NCI-H2107 treated with DMSO at 0.1 percent for 48 hours (cell line): ENCODE data around the gene LRRC8E.
"Not testable (repeated sequence)": the region's sequence is repeated elsewhere in the genome, so short reads cannot be mapped to it uniquely, and the experiment has no call there.

Source experiments
- DNase-seq: peaks from one replicate; lab custom pipeline; 2025; ENCODE audit not compliant: unreplicated experiment; lab: John Stamatoyannopoulos, UW

Gene LRRC8E

GRCh38 chr19:7853770-7854128 is 34.6 kb upstream of the LRRC8E start:
- no peak for DNase-seq

DNA sequence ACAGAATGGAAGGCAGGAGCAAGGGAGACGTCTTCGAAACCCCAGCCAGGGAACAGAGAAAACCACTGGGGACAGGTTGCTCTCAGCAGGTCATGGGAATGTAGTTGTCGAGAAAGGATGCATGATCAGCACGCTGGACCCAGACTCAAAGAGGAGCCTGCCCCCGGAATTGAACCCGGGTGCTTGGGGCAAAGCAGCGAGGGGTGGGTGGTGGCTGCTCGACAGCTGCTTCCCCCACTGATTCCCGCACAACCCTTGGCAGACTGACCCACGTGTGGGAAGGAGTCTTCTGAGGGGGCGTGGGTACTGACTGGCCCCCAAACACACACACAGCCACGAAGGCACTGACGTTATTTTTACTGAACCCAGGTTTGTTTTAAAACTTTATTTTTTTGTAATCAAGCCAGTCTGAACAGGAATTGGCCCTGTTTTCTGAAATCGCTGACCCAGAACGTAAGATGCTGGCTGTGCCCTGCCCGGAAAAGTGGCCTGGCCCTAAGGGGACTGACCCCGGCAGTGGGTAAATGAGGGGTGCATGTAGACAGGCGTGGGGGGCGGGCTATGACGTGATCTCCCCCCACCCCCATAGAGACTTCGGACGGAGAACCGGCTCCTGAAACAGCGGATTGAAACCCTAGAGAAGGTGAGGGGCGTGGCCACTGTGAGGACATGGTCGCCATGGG is 32.7 kb upstream of the LRRC8E start:
- no peak for DNase-seq

DNA sequence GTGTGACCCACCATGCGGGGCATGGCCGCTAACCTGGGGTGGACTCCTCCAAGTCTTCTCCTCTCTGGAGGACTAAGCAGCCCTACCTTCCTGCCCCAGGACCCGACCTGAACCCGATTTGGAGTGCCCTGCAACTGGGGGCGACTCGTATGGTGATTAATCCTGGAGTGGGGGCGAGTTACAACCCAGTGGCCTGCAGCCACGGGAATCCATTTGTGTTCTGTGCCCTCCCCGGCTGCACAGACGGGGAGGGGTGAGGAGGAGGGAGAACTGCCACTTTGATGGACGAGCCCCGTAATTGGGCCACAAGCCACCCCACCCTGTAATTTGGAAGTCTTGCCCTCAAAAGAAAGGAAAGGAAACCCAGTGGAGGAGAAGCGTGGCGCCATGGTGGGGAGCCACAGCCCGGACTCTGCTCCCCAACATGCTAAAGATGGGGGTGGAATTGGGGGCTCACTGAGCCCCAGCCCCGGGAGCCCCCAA is 32.2 kb upstream of the LRRC8E start:
- DNase-seq, result no peak

DNA sequence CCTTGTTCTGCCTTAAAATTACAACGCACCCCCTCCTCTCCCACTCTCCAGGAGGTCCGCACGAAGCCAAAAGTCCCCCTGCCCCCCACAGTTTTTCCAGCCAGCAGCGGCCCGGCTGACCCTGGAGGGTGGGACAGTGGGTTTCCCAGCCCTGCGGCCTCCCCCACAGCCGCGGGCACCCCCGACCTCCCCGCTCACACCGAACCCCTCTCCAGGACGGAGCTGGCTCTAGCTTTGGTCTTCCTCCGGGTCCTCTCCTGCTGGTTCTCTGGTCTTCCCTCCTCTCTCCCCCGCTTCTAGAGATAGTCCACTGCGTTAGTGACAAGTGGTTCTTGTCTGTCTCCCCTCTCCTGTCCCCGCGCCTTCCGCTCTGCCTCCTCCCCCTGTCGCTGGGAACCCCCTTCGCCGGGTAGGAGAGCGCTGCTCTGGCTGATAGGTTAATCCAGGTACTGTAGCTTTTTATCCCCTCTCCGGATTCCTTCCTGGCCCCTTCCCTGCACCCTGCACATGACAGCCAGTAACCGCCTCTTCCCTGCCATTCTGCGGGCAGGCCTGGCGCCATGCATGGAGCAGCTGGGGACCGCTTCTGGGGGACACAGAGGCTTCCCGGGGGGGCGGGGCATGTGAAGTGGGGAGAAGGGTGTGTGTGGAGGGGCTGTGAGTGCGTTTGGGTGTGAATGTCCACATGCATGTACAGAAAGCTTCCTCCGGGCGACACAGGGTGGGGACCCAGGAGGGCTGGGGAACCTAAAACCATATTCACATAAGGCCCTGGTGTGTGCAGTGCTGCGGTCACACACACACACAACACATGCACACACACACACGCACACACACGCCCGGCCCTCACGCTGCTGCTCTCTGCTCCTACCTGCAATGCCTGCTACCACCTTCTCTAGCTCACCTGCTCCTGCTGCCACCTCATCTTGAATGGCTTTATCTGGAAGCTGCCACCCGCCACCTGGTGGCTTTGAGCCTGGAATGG is 31.3 kb upstream of the LRRC8E start:
- DNase-seq, result no peak

DNA sequence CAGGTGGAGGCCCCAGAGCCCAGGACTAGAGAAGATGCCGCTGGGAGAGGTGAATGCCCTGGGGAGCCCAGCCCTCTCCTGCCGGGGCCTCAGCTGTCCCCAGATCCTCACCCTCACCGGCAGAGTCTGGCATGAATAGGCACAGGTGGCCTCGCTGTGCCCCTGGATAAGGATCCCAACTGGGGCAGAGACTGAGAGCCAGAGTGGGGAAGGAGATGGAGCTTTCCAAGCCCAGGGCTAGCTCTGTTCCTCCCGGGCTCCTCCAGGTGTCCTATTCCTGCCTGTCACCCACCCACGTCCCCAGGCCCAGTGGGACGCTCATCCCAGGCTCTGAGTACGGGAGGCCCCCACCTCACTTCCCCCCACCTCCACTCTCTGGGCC is 30.6 kb upstream of the LRRC8E start:
- DNase-seq, result no peak

GRCh38 chr19:7858109-7858770 is 30.1 kb upstream of the LRRC8E start:
- DNase-seq, result peak; percentile 21

- not testable (repeated sequence) for DNase-seq
These were observed 29.2 kb upstream of the LRRC8E start for GRCh38 chr19:7859087-7859486.

DNA sequence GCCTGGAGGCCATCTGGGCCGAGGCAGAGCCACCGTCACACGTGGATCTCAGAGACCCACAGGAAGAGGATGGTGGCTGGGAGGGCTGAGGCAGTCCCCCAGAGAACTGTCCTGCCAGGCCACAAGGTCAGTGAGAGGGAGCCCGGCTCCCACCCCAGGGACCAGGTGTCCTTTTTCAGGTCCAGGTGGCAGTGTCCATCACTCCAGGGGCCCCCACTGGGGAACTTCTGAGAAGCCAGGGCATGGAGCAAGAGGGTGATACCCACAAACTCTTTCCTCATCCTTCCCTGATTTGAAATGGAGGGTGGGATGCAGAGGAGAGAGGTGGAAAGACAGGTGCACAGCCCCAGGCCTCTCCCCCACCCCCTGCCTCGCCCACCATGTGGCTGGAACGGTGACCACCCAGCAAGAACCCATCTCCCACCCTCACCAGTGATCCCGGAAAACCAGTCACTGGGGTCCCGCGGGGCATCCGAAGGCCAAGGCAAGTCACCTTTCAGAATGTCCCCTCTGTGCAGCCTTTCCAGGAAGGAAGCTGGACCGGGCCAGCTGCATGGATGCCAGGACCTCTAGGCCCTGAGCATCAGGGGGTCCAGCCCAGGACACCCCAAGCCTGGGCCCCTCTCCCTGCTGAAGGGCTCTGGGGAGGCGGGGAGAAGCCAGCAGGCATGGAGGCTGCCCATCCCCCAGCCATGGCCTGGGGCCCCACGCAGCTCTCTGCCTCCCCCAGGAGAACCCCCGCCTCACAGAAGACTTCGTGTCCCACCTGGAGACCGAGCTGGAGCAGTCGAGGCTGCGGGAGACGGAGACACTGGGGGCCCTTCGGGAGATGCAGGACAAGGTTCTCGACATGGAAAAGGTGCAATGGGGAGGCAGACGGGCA is 28.2 kb upstream of the LRRC8E start:
- DNase-seq, result no peak

GRCh38 chr19:7860714-7861618 is 27.3 kb upstream of the LRRC8E start:
- DNase-seq, result no peak

DNA sequence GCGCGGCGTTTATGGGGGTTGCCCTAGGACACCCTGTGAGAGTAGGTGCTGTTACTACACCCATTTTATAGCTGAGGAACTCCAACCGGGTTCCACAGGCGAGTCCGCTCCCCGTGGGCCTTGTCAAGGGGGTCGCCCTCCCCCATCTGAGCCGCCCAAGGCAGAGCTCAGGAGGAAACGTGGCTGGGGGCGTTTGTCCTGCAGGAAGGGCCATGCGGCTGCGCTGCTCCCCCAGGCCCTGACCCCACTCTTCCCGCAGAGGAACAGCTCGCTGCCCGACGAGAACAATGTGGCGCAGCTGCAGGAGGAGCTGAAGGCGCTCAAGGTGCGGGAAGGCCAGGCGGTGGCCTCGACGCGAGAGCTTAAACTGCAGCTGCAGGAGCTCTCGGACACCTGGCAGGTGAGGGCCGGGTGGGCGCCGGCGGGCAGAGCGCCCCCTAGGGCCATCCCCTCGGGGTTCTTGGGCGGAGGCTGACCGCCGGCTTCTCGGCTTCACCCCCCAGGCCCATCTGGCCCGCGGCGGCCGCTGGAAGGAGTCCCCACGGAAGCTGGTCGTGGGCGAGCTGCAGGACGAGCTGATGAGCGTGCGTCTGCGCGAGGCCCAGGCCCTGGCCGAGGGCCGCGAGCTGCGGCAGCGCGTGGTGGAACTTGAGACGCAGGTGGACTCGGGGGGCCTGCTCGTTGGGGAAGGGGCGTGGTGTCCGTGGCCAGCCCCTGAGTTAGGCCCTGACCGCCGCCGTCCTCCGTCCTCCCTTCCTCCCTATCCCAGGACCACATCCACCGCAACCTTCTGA is 26.5 kb upstream of the LRRC8E start:
- DNase-seq, result no peak

- DNase-seq, result no peak
These were observed 25.8 kb upstream of the LRRC8E start for GRCh38 chr19:7862413-7862951.

GRCh38 chr19:7863157-7863970 is 24.9 kb upstream of the LRRC8E start:
- no peak for DNase-seq

DNA sequence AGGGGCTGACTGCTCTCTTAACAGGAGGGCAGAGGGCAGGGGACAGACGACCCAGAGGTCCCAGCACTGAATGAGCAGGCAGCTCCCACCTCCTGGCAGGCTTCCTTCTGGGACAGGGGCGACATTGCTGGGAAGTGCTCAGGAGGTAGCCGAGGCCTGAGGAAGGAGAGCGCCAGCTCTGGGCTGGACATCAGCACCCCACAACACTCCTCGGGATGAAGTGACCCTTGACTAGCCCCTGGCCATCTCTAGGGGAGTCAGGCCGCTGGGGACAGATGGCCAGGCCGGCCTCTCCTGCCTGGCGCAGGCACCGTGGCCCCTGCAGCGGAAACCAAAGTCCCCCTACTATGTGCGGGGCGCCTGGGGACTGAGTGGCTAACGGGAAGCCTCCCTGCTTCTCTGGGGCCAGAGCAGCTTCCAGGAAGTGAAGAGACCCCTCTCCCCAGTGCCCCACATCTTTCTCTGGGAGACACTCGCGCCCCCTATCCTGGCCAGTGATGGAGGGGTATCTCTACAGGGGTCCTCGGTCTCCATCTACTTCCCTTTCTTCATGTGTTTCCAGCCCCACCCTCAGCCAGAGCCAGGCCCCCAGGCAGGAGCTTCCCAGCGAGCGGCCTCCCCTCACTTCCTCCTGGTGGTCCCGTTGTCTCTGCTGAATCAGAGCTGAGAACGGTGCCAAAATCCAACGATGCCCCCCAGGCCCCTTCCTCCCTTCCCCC is 24.2 kb upstream of the LRRC8E start:
- no peak for DNase-seq

DNA sequence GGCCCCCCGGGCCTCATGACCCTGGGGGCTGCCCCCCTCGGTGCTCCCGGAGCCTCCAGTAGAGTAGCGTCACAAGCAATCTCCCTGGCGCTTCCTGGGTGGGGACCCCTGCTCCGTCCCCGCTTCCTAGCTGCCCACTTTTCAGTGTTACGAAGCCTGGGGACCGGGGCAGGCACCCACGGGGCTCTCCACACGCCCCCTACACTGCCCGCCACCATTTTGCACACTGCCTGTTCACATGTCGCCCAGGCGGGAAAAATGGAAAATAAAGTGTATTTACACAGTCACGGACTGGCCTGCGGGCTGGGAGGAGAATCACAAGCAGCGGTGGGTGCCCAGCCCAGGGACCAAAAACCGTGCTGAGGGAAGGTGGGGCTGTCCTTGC is 23.6 kb upstream of the LRRC8E start:
- DNase-seq, result no peak

GRCh38 chr19:7865262-7865911 is 22.9 kb upstream of the LRRC8E start:
- DNase-seq, result no peak

DNA sequence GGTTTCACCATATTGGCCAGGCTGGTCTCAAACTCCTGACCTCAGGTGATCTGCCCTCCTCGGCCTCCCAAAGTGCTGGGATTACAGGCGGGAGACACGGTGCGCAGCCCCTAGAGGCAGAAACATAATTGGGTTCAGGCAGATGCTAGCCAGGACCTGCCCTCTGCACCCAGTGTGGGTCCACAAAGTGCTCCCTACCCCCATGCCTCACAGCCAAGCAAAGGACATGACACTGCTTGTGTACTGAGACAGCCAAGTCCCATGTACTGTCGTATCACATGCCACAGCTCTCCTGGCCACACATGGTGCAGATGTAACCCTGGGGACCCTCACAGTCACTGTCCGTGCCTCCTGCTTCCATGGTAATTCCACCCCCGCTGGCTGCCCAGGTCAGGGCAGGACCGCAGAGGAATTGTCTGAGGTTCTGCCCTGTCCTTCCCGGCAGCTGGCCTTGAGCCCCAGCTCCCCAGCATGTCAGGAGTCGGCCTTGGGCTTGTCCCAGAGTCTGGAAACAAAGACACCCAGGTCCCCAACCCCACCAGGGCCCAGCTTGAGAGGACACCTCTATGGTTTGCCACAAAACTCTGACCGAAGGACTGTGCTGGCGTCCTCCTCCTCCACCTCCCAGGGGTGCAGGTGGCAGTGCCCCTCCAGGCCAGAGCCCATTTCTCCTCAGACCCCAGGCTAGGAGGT is 21.8 kb upstream of the LRRC8E start:
- no peak for DNase-seq
